Fibroblast of pulmonary artery (primary cell): ENCODE measurements around the gene KCNC2.

Source experiments
- DNase-seq: peaks from one replicate; pipeline ENCODE4 v3.0.0-alpha.2; 2010; ENCODE audit warnings: low read depth
- H3K4me3 ChIP-seq: replicated peaks from 2 replicates; pipeline ENCODE4 v1.5.1; 2011; ENCODE audit warnings: low read depth, mild to moderate bottlenecking, control low read depth, low read length, moderate library complexity
- TF ChIP-seq, protein P1 (sequence below): IDR thresholded peaks from 2 replicates; pipeline ENCODE4 v1.5.1; 2011; ENCODE audit warnings: mild to moderate bottlenecking, control low read depth, low read length, inconsistent platforms; ENCODE audit errors: missing control alignments

Gene KCNC2

DNA sequence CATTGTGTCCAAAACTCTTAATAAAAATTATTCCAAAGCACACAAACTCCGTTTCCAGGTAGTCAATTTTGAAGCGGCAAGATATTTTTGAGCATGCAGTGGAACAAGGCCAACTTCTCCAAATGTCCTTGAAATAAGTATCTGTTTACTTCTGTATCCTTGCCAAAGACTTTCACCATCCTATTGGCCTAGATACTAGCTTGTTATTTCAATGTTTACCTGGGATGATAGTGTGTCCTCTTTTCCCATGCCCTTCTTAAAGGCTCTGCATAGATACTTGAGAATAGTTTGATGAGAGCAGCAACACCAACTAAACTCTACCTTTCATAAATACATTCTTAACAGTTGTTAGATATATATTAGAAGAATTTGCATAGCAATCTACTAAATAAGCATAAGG, 160.9 kb downstream of the KCNC2 start:
- no peak overlapping the region for H3K4me3 ChIP-seq
- TF ChIP-seq, protein P1, sequence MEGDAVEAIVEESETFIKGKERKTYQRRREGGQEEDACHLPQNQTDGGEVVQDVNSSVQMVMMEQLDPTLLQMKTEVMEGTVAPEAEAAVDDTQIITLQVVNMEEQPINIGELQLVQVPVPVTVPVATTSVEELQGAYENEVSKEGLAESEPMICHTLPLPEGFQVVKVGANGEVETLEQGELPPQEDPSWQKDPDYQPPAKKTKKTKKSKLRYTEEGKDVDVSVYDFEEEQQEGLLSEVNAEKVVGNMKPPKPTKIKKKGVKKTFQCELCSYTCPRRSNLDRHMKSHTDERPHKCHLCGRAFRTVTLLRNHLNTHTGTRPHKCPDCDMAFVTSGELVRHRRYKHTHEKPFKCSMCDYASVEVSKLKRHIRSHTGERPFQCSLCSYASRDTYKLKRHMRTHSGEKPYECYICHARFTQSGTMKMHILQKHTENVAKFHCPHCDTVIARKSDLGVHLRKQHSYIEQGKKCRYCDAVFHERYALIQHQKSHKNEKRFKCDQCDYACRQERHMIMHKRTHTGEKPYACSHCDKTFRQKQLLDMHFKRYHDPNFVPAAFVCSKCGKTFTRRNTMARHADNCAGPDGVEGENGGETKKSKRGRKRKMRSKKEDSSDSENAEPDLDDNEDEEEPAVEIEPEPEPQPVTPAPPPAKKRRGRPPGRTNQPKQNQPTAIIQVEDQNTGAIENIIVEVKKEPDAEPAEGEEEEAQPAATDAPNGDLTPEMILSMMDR = no peak
- no peak for DNase-seq

- TF ChIP-seq, protein P1 = no peak
- no peak for DNase-seq
- no peak overlapping the region for H3K4me3 ChIP-seq
Measured at GRCh38 chr12:75047885-75048525, 161.6 kb downstream of the KCNC2 start.

DNA sequence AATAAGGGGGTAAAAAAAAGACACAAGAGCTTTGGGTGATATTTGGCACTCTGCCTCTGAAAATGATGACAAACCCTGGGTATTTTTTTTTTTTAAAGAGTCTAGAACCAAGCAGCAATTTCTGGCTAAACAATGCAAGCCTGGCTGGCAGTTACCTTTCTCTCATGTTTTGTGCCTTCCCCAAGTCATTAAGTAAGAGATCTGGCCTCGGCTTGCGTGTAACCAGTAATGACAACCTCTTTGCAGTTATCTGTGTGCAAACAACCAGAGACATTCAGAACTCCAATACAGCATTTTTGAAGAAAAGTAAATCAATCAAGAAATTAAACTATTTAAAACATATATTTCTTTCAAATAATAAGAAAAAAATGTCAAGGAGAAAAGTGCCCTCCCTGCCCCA, 167.5 kb downstream of the KCNC2 start:
- TF ChIP-seq, protein P1 = no peak

GRCh38 chr12:75041472-75041871, 168.2 kb downstream of the KCNC2 start:
- TF ChIP-seq, protein P1 = no peak
- DNase-seq = no peak
- no peak overlapping the region for H3K4me3 ChIP-seq

More for the DNA sequence above, 167.5 kb downstream of the KCNC2 start:
- DNase-seq = no peak
- no peak overlapping the region for H3K4me3 ChIP-seq

DNA sequence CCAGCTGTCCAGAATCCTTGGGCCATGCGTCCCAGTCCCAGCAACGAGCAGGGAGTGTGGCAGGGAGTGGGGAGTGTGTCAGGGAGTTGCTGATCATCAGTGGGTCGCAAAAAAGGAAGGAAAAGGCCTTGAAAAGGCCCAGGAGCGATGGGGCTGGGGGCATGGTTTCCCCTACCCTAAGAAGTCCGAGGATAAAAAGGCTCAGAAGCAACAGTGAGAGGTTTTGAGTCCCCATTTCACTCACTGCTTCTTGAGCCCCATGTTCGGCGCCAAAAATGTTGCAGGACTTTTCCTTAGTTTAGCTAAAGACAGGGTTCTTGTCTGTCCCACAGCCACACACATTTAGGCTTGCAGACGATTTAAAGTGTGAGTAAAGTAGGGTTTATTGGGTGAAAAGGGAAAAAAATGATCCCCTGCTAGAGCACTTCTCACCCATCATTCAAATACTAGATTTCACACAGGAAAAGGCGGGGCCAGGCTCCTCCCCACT, 189.5 kb downstream of the KCNC2 start:
- H3K4me3 ChIP-seq = no peak overlapping the region
- TF ChIP-seq, protein P1 = no peak
- no peak for DNase-seq

DNA sequence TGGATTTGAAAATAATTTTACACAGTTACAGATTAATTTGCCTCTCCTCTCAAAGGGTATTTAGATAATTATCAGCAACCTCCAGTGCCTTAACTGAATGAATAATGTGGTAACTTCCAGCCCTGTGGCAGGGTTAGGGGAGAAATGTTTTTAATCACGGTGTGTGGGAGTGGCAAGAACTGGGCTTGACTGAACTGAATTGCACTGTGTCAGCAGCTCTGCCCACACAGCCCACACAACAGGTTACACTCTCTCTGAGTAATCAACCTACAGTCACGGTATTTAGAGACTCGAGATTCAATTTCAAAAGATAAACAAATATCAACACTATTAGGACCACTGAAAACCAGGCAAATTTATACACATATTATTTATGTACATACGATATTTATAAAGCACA, 198.5 kb downstream of the KCNC2 start:
- TF ChIP-seq, protein P1 = no peak
- DNase-seq = no peak

GRCh38 chr12:75007133-75007532, 202.5 kb downstream of the KCNC2 start:
- no peak for DNase-seq
- H3K4me3 ChIP-seq = no peak overlapping the region
- TF ChIP-seq, protein P1 = no peak

More for the DNA sequence above, 198.5 kb downstream of the KCNC2 start:
- H3K4me3 ChIP-seq = no peak overlapping the region
